ENCODE data around the gene IL17RE.

The IL17RE gene

DNA sequence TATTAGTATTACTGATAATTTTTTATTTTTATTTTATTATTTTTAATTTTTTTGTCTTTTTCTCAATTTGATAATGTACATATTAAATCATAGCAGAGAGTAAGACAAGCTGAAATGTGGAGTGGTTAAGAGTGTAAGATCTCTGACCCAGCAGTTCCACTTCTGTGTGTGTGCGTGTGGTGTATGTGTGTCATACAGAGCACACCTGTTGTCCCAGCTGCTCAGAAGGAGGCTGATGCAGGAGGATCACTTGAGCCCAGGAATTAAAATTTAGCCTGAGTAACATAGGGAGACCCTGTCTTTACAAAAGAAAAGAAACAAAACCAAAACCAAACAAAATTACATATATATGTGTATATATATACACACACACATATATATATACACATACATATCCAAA, 21.2 kb upstream of the IL17RE start:
- Histone ChIP-seq H3K79me2 (ENCODE audit: control insufficient read depth, low read length) (no peaks in the 10 kb centered on the region), H3K27me3 (ENCODE audit: control insufficient read depth, low read length) (peaks cover 19% of the 10 kb centered on the region), H3K4me2 (ENCODE audit: low read length) (no peak overlapping the region), H4K20me1 (ENCODE audit: control insufficient read depth, insufficient read depth, low read depth, low read length) (no peaks in the 10 kb centered on the region), H3K36me3 (ENCODE audit: control insufficient read depth, low read length) (no peaks in the 10 kb centered on the region), H3K9me2 (replicated peaks; ENCODE audit: control insufficient read depth, low read length) (no peaks in the 10 kb centered on the region), H3F3A (ENCODE audit: control insufficient read depth, insufficient read depth) (no peaks in the 10 kb centered on the region), H3K27ac (ENCODE audit: low read depth, low read length) (no peak overlapping the region), H3K4me1 (ENCODE audit: control insufficient read depth, low read length) (no peaks in the 10 kb centered on the region), H3K9me3 (ENCODE audit: control insufficient read depth, insufficient read depth, low read length) (no peaks in the 10 kb centered on the region), H3K4me3 (ENCODE audit: low read length) (no peak overlapping the region)
- TF ChIP-seq, protein P1, sequence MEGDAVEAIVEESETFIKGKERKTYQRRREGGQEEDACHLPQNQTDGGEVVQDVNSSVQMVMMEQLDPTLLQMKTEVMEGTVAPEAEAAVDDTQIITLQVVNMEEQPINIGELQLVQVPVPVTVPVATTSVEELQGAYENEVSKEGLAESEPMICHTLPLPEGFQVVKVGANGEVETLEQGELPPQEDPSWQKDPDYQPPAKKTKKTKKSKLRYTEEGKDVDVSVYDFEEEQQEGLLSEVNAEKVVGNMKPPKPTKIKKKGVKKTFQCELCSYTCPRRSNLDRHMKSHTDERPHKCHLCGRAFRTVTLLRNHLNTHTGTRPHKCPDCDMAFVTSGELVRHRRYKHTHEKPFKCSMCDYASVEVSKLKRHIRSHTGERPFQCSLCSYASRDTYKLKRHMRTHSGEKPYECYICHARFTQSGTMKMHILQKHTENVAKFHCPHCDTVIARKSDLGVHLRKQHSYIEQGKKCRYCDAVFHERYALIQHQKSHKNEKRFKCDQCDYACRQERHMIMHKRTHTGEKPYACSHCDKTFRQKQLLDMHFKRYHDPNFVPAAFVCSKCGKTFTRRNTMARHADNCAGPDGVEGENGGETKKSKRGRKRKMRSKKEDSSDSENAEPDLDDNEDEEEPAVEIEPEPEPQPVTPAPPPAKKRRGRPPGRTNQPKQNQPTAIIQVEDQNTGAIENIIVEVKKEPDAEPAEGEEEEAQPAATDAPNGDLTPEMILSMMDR (IDR thresholded peaks at IDR 0.05; ENCODE audit: low read depth, low read length, poor library complexity, severe bottlenecking): no peak
- no peak for TF ChIP-seq EZH2phosphoT487 (IDR thresholded peaks at IDR 0.05; ENCODE audit: borderline replicate concordance, low read length)

DNA sequence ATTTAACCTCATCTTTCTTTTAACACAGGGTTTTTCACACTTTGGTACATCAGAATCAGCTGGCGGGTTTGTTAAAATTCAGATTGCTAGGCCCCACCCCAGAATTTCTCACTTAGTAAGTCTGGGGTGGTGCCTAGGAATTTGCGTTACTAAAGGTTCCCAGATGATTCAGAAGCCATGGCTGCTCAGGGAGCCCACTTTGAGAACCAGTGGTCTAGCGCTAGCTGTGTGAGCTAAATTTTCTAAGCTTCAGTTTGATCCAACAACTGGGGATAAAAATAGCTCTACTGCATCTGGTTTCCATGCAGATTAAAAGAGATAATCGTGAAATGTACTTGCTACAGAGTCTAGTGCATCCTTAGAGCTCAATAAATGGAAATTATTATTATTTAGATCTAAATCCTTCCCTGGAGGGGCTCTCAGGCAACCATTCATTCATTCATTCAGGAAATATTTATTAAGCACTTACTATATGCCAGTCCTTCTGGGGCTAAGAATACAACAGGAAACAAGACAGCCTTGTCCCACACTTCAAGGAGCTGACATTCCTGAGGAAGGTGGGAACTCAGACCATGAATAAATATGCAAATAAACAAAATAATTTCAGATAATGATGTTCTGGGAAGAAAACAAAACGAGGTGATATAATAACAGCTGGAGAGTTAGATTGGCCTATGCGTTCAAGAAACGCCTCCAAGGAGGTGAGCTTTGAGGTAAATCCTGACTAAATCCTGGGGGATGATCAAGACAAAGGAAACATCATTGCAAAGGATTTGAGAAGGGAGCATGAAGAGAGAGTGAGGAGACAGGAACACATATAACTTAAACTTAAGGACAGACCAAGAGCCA, 18.7 kb upstream of the IL17RE start:
- Histone ChIP-seq H3K4me2 (ENCODE audit: low read length) (no peak overlapping the region), H3K36me3 (ENCODE audit: control insufficient read depth, low read length) (no peaks in the 10 kb centered on the region), H4K20me1 (ENCODE audit: control insufficient read depth, insufficient read depth, low read depth, low read length) (no peaks in the 10 kb centered on the region), H3K27me3 (ENCODE audit: control insufficient read depth, low read length) (peaks cover 5% of the 10 kb centered on the region; the same call in 1 of the 2 replicates), H3K9me3 (ENCODE audit: control insufficient read depth, insufficient read depth, low read length) (no peaks in the 10 kb centered on the region), H3F3A (ENCODE audit: control insufficient read depth, insufficient read depth) (no peaks in the 10 kb centered on the region), H3K9me2 (replicated peaks; ENCODE audit: control insufficient read depth, low read length) (no peaks in the 10 kb centered on the region), H3K79me2 (ENCODE audit: control insufficient read depth, low read length) (no peaks in the 10 kb centered on the region), H3K4me3 (ENCODE audit: low read length) (no peak overlapping the region), H3K4me1 (ENCODE audit: control insufficient read depth, low read length) (no peaks in the 10 kb centered on the region), H3K27ac (ENCODE audit: low read depth, low read length) (no peak overlapping the region)
- TF ChIP-seq, protein P1 (IDR thresholded peaks at IDR 0.05; ENCODE audit: low read depth, low read length, poor library complexity, severe bottlenecking): no peak
- TF ChIP-seq EZH2phosphoT487 (IDR thresholded peaks at IDR 0.05; ENCODE audit: borderline replicate concordance, low read length): no peak

DNA sequence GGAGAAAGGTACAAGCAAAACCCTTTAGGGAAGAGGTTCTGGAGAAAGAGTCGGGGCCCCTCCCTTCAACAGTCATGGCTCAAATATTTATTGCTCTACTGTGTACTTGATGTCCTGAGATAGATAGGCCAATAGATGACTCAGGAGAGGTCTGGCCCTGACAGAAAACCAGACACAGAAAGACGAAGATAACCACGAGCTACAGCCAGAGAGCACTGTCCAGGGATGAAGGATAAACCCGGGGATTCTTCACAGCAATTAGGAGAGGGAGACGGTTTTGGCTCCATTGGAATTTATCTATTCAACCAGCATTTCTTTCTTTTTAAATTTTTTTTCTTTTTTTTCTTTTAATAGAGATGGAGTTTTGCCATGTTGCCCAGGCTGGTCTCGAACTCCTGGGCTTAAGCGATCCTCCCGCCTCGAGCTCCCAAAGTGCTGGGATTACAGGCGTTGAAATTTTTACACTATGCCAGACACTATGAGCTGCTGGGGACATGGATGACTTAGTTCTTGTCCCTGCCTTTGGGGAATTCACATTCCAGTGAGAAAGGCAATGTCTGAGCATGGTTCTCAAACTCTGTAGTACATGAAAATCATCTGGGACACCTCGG, 18.0 kb upstream of the IL17RE start:
- no peaks in the 10 kb centered on the region for H3K79me2 ChIP-seq (ENCODE audit: control insufficient read depth, low read length)
- no peak overlapping the region for H3K4me3 ChIP-seq (ENCODE audit: low read length)
- H4K20me1 ChIP-seq (ENCODE audit: control insufficient read depth, insufficient read depth, low read depth, low read length): no peaks in the 10 kb centered on the region
- H3F3A ChIP-seq (ENCODE audit: control insufficient read depth, insufficient read depth): no peaks in the 10 kb centered on the region
- TF ChIP-seq, protein P1 (IDR thresholded peaks at IDR 0.05; ENCODE audit: low read depth, low read length, poor library complexity, severe bottlenecking): no peak
- no peak for TF ChIP-seq EZH2phosphoT487 (IDR thresholded peaks at IDR 0.05; ENCODE audit: borderline replicate concordance, low read length)
- H3K4me2 ChIP-seq (ENCODE audit: low read length): no peak overlapping the region
- no peaks in the 10 kb centered on the region for H3K9me2 ChIP-seq (replicated peaks; ENCODE audit: control insufficient read depth, low read length)
- H3K36me3 ChIP-seq (ENCODE audit: control insufficient read depth, low read length): no peaks in the 10 kb centered on the region
- H3K9me3 ChIP-seq (ENCODE audit: control insufficient read depth, insufficient read depth, low read length): no peaks in the 10 kb centered on the region
- H3K4me1 ChIP-seq (ENCODE audit: control insufficient read depth, low read length): no peaks in the 10 kb centered on the region
- no peak overlapping the region for H3K27ac ChIP-seq (ENCODE audit: low read depth, low read length)
- H3K27me3 ChIP-seq (ENCODE audit: control insufficient read depth, low read length): peaks cover 2% of the 10 kb centered on the region; the same call in 1 of the 2 replicates
